Measurements from ENCODE around the gene KRT84.

DNA sequence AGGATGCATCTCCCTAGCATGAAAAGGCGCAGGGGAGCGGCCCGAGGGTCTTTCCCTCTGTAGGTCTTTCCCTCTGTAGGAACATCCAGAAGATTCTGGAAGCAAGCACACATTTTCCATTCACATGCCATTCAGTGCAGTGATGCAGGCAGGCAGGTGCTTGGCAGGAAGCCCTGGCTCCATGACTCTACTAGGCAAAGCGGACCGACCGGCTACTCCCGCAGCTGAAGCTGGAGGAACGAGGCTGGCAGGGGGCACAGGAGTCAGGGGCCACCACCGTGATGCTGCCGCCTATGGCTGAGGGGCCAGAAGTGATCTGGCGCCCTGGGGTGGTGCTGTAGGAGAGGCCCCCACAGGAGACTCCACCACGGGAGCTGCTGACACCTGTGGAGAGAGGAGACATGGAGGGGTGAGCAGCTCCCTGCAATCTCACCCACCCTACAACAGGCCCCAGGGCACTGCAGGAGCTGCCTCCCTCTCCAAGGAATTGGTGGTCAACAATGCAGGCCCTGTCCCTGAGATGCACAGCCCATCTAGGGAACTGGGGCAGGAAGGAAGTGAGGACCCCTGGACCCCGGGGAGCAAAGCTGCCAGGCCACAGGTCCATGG lies 24.7 kb downstream of the KRT84 start:
- no peak for TF ChIP-seq CTCF (IDR thresholded peaks at IDR 0.05 in 4 of 5, conservative IDR thresholded peaks at IDR 0.05 in 1 of 5)
- no peak for TF ChIP-seq POLR2A (IDR thresholded peaks at IDR 0.05)

Measured in gastrocnemius medialis (tissue), 4 donors.